Measurements from ENCODE around the gene ADAM19.

DNA sequence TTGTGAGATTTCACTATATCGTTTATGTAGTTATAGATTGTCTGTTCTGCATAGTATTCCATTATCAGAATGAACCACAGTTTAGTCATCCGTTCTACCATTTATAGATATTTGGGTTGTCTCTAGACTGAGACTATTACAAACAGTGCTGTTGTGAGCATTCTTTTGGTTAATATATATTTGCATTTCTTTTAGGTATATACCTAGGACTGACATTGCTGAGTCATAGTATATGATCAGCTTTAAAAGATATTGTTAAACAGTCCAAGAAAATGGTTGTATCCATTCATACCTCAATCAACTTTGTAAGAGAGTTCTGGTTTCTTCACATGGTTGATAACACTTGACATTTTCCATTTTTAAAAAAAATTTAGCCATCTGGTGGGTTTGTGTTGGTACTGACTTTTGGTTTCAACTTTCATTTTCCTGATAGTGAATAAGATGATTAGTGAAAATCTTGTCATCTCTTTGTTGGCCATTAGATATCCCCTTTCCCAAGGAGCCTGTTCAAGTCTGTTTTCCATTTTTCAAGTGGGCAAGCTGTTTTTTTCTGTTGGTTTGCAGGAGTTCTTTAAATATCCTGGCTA, 22.9 kb upstream of the ADAM19 start:
- TF ChIP-seq, protein P1, sequence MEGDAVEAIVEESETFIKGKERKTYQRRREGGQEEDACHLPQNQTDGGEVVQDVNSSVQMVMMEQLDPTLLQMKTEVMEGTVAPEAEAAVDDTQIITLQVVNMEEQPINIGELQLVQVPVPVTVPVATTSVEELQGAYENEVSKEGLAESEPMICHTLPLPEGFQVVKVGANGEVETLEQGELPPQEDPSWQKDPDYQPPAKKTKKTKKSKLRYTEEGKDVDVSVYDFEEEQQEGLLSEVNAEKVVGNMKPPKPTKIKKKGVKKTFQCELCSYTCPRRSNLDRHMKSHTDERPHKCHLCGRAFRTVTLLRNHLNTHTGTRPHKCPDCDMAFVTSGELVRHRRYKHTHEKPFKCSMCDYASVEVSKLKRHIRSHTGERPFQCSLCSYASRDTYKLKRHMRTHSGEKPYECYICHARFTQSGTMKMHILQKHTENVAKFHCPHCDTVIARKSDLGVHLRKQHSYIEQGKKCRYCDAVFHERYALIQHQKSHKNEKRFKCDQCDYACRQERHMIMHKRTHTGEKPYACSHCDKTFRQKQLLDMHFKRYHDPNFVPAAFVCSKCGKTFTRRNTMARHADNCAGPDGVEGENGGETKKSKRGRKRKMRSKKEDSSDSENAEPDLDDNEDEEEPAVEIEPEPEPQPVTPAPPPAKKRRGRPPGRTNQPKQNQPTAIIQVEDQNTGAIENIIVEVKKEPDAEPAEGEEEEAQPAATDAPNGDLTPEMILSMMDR (IDR thresholded peaks at IDR 0.05) = no peak
- TF ChIP-seq EZH2 (IDR thresholded peaks at IDR 0.05) = no peak
- TF ChIP-seq EZH2phosphoT487 (IDR thresholded peaks at IDR 0.05) = no peak
